K562 (cell line): ENCODE results near the gene FIBP. TPM values are rescaled to one million over a fixed set of nuclear protein-coding genes. Genes with fewer than 3 reads are reported as not detected.
A peak's percentile ranks its signal among the peaks of the same experiment; 100 is the strongest.

Experiments used
- CEBPB ChIP-seq: fragments of 450-650 bp; IDR thresholded peaks from 2 replicates; pipeline ENCODE4 v1.6.1; 2016; ENCODE audit warnings: missing genetic modification characterization, missing compliant biosample characterization
- CTBP1 ChIP-seq: fragments of 450-650 bp; IDR thresholded peaks from 2 replicates; pipeline ENCODE4 v1.6.1; 2016; ENCODE audit warnings: borderline replicate concordance
- HNRNPUL1 ChIP-seq: fragments of 200-400 bp; formaldehyde crosslinking; IDR thresholded peaks from 2 replicates; pipeline ENCODE4 v1.6.1; 2017; ENCODE audit warnings: low read length
- IRF2 ChIP-seq: sonication (generic); formaldehyde crosslinking; IDR thresholded peaks from 2 replicates; pipeline ENCODE4 v1.8.1; 2022; ENCODE audit warnings: mild to moderate bottlenecking, missing genetic modification reagents
- KDM5B ChIP-seq: fragments of 200-600 bp; sonication (generic); IDR thresholded peaks from 2 replicates; pipeline ENCODE4 v1.6.1; 2012; ENCODE audit warnings: low read depth, mild to moderate bottlenecking, moderate library complexity, low read length, control low read depth, inconsistent platforms; ENCODE audit not compliant: insufficient replicate concordance
- MCM2 ChIP-seq: fragments of 450-650 bp; IDR thresholded peaks from 2 replicates; pipeline ENCODE4 v1.6.1; 2017; ENCODE audit warnings: low read depth, mild to moderate bottlenecking
- MTA1 ChIP-seq: fragments of 450-650 bp; IDR thresholded peaks from 2 replicates; pipeline ENCODE4 v1.6.1; 2017; ENCODE audit warnings: borderline replicate concordance
- NCOA4 ChIP-seq: fragments of 450-650 bp; IDR thresholded peaks from 2 replicates; pipeline ENCODE4 v1.6.1; 2018; ENCODE audit warnings: mild to moderate bottlenecking; ENCODE audit not compliant: partially characterized antibody
- POLR3G ChIP-seq: IDR thresholded peaks from 2 replicates; pipeline ENCODE4 v1.6.1; 2011; ENCODE audit not compliant: insufficient read length, insufficient replicate concordance; ENCODE audit errors: extremely low read depth
- RBM22 ChIP-seq: fragments of 200-400 bp; formaldehyde crosslinking; IDR thresholded peaks from 2 replicates; pipeline ENCODE4 v1.6.1; 2018; ENCODE audit warnings: low read length, low read depth; ENCODE audit not compliant: poor library complexity, severe bottlenecking
- RFX1 ChIP-seq: fragments of 450-650 bp; IDR thresholded peaks from 2 replicates; pipeline ENCODE4 v1.6.1; 2016; ENCODE audit warnings: mild to moderate bottlenecking, moderate library complexity
- TAF15 ChIP-seq: fragments of 200-400 bp; formaldehyde crosslinking; IDR thresholded peaks from 2 replicates; pipeline ENCODE4 v1.6.1; 2017; ENCODE audit warnings: mild to moderate bottlenecking, low read depth, low read length, moderate library complexity
- TARDBP ChIP-seq: fragments of 450-650 bp; IDR thresholded peaks from 2 replicates; pipeline ENCODE4 v1.6.1; 2016
- ZHX1 ChIP-seq: fragments of 150-350 bp; conservative IDR thresholded peaks from 2 replicates; pipeline ENCODE4 v1.6.1; 2014; ENCODE audit warnings: low read length
- polyA plus RNA-seq, 8 experiments: library from polyadenylated mRNA; depleted of rRNA in 4 of 8; stranded (reverse) in 5 of 8; unstranded in 3 of 8; fragments of >200 nt; fragmentation: Nextera tagmentation in 2 of 8; fragmentation: Illumina TruSeq in 1 of 8; extraction: Ambion mirVana in 2 of 8; extraction: Trizol in 1 of 8; gene quantifications; 2 replicates each; pipeline versions ENCODE4 v1.2.1 to v1.2.3, GENCODE V29; 2011 to 2014; ENCODE audit warnings: inconsistent platforms in 1 of 8, missing spikeins in 1 of 8
- total RNA-seq, 7 experiments: library from RNA; depleted of rRNA in 6 of 7; stranded (reverse); fragments of >200 nt in 6 of 7; fragmentation: Illumina TruSeq in 2 of 7; extraction: Trizol in 2 of 7; gene quantifications; 2 replicates each; pipeline versions ENCODE4 v1.2.1 to v1.2.3, GENCODE V29; 2011 to 2021; ENCODE audit warnings: low replicate concordance in 1 of 7
- TF ChIP-seq, protein P1 (sequence below), 2 experiments: fragments of 450-650 bp; formaldehyde crosslinking in 1 of 2; IDR thresholded peaks; 2 replicates each; pipeline versions ENCODE4 v1.4.0 to v1.6.1; 2014 to 2020; ENCODE audit warnings: mild to moderate bottlenecking in 2 of 2, borderline replicate concordance in 1 of 2, low read depth in 1 of 2
- TF ChIP-seq, protein P2 (sequence below): sonication (generic); formaldehyde crosslinking; IDR thresholded peaks from 2 replicates; pipeline ENCODE4 v1.8.0; 2022; ENCODE audit warnings: missing genetic modification reagents, mild to moderate bottlenecking, borderline replicate concordance

Gene FIBP
- total and polyA plus RNA-seq, 9 of the 15 experiments (the other 6 are each of a cell fraction or from before 2014, with no cell fraction given) = 41.2 to 79.2 (median 48.6) TPM

- TF ChIP-seq, protein P1, sequence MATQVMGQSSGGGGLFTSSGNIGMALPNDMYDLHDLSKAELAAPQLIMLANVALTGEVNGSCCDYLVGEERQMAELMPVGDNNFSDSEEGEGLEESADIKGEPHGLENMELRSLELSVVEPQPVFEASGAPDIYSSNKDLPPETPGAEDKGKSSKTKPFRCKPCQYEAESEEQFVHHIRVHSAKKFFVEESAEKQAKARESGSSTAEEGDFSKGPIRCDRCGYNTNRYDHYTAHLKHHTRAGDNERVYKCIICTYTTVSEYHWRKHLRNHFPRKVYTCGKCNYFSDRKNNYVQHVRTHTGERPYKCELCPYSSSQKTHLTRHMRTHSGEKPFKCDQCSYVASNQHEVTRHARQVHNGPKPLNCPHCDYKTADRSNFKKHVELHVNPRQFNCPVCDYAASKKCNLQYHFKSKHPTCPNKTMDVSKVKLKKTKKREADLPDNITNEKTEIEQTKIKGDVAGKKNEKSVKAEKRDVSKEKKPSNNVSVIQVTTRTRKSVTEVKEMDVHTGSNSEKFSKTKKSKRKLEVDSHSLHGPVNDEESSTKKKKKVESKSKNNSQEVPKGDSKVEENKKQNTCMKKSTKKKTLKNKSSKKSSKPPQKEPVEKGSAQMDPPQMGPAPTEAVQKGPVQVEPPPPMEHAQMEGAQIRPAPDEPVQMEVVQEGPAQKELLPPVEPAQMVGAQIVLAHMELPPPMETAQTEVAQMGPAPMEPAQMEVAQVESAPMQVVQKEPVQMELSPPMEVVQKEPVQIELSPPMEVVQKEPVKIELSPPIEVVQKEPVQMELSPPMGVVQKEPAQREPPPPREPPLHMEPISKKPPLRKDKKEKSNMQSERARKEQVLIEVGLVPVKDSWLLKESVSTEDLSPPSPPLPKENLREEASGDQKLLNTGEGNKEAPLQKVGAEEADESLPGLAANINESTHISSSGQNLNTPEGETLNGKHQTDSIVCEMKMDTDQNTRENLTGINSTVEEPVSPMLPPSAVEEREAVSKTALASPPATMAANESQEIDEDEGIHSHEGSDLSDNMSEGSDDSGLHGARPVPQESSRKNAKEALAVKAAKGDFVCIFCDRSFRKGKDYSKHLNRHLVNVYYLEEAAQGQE (IDR thresholded peaks at IDR 0.05; ENCODE audit: borderline replicate concordance) = peak; percentile 50; the same call in 1 of the 2 replicates
- TF ChIP-seq, protein P1 (CRISPR knock-in tag; IDR thresholded peaks at IDR 0.05; ENCODE audit: low read depth) = no peak
- TF ChIP-seq IRF2 (CRISPR knock-in tag) (no peak; the same call in 1 of the 2 replicates), HNRNPUL1 (no peak), KDM5B (no peak), RFX1 (no peak), POLR3G (no peak), MCM2 (no peak), NCOA4 (no peak), MTA1 (no peak), CEBPB (tag) (no peak), ZHX1 (peak; percentile 44; the same call in 1 of the 2 replicates), TARDBP (peak; percentile 68; the same call in 1 of the 2 replicates), RBM22 (no peak), CTBP1 (peak; percentile 96), TAF15 (no peak)
- TF ChIP-seq, protein P2, sequence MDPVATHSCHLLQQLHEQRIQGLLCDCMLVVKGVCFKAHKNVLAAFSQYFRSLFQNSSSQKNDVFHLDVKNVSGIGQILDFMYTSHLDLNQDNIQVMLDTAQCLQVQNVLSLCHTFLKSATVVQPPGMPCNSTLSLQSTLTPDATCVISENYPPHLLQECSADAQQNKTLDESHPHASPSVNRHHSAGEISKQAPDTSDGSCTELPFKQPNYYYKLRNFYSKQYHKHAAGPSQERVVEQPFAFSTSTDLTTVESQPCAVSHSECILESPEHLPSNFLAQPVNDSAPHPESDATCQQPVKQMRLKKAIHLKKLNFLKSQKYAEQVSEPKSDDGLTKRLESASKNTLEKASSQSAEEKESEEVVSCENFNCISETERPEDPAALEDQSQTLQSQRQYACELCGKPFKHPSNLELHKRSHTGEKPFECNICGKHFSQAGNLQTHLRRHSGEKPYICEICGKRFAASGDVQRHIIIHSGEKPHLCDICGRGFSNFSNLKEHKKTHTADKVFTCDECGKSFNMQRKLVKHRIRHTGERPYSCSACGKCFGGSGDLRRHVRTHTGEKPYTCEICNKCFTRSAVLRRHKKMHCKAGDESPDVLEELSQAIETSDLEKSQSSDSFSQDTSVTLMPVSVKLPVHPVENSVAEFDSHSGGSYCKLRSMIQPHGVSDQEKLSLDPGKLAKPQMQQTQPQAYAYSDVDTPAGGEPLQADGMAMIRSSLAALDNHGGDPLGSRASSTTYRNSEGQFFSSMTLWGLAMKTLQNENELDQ = no peak
Observed at GRCh38 chr11:65919141-65919572, 30.9 kb upstream of the FIBP start, which contains the start of gene DRAP1 (continued).
